HS-27A (cell line): ENCODE results near the gene ZFHX2.
"Not testable (repeated sequence)": the region's sequence is repeated elsewhere in the genome, so short reads cannot be mapped to it uniquely, and the experiment has no call there.

Experiments
- DNase-seq: peaks from one replicate; pipeline ENCODE4 v3.0.0-alpha.2; 2012; ENCODE audit warnings: low read depth, missing footprints

The ZFHX2 gene

DNA sequence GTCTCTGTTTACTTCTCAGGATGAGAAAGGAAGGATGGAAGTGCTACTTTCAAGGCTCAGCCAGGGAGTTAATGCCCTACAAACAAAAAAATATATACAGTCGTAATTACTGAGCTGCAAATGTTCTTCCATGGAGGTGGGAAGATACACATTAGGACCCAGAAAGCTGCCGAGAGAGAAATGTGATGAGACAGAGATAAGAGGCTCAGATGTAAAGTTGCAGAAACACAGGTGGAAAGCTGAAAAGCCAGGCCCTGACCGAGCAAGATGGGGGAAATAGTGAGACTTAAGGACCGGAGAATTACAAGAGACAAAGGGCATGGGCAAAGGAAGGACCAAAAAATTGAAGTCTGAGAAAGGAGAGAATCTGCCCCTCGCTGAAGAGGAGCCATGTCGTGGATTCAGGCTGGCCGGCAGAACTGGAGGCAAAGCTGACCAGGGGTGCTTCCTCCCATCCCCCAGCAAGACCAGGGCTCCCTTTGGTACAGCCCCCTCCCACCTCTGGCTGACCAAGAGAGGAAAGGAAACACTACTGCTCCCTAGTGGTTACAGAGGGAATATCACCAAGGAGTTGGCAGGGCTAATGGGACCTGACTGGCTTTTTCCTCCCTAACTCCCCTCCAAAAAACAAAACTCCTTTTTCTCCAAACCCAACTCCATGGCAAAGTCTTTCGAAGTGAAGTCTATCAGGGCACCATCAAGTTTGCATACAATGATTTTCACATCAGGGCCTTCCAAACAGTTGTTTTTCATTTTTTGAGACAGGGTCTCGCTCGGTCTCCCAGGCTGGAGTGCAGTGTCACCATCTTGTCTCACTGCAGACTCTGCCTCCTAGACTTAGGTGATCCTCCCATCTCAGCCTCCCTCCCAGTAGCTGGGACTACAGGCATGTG, 12.1 kb downstream of the ZFHX2 start:
- DNase-seq: no peak

DNA sequence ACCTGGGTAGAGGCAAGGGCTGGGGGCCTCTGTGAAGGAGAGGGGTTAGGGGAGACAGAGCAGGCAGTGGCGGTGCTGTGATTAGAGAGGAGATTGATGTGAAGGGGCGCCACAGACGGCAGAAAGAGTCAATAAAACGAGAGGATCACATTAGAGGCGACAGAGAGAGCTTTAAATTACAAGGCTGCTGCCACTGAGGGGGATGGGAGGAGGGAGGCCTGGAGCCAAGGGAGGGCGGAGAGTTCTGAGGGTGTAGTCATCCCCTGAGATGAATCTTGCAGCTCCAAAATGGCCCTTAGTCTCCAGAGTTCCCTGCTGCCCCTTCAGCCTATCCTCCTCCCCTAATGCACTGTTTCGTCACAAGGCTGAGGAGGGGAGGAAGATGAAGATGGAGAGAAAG, 12.8 kb downstream of the ZFHX2 start:
- no peak for DNase-seq

DNA sequence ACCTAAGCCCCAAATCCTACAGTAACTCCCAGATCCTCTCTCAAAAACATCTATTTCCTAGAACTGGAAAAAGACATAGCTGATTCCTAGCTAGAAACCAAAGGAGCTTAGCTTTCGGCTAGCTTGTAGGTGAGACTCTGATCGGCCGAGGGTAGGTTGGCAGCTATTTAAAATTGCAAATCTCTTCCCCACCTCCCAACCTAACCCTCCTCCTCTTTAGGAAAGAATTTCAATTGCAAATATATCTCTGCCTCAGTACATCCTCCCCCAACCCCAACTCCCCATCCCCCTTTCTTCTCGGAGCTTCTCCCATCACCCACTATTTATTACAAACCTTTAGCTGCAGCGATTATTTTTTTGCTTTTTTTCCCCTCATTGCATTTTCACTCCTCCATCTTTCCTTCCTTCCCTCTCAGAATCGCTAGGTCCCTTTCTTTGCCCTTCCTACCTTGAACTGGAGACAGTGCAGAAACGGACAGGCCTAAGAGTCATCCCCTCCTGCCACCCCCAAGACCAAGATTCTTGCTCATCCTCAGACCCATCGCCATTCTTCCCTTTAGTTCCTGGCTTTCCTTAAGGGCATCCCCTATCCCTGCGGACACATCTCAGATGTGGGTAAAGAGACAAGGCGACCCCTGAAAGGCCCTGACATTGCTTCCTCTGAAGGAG, 13.4 kb downstream of the ZFHX2 start:
- no peak for DNase-seq

DNA sequence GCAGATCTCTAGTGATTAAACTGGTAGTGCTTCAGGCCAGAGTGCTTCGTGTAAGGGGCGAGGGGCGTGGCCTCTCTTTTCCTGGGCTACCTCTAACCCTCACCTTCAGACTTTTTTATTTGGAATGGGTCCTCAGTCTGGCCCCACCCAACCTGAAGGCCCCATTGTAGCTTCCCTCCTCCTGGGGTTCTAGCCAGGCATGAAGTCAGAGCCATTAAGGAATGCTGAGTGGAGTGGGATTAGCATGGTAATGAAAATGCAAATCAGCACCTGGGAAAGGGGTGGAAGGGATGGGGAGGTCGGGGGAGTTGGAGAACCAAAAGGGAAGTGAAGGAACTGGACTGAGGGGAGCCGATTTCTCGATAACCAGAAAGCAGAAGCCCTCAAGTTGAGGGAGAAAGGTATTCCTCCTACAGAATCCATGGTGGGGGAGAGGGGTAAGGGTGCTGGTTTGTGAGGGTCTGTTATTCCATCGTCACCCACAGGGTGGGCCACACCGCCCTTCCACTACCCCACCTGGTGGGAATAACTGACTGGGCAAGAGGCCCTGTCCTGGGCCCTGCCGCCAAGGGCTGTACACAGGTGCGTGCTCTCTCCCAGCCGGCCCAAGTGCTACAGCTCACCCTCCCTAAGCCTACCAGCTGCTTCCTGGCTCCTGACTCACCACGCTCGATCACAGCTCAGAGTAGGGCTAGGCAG, 14.1 kb downstream of the ZFHX2 start:
- no peak for DNase-seq

DNA sequence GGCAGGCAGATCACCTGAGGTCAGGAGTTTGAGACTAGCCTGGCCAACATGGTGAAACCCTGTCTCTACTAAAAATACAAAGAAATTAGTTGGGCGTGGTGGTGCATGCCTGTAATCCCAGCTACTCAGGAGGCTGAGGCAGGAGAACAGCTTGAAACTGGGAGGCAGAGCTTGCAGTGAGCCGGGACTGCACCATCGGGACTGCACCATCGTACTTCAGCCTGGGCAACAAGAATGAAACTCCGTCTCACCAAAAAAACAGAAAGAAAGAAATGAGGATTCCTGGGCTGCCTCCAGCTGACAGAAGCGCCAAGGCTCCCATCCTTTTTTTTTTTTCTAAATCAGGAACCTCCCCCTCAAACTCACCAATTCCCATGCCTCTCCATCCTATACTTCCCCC, 14.7 kb downstream of the ZFHX2 start:
- not testable (repeated sequence) for DNase-seq

DNA sequence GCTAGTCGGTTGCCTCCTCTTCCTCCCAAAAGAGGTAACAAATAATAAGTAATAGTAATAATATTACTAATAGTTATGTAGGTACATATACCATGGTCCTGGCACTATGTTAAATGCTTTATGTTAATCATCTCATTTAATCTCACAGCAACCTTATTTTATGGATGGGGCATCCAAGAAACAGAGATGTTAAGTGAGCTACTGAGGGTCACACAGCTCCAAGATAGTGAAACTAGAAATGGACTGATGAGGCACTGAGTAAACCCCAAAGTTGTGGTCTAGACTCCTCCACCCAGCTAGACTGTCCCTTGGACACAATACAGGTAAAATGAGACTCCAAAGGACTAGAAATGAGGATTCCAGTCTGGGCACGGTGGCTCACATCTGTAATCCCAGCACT, 15.1 kb downstream of the ZFHX2 start:
- DNase-seq: no peak

DNA sequence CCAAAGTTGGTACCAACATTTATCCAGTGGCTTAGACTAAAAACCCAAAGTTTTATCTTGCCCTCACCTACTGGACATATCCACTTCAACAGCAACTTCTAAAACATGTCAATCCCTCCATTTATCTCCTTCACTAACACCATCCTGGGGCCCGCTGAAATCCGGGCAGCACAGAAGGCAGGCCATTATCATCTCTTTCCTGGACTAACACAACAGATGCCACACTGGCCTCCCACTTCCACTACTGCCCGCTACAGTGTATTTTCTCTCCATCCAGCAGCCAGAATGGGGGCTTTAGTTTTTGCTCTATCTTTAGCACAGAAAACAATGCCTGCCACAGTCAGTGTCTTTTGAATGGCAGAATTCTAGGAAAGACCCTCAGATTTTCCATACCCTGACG, 15.6 kb downstream of the ZFHX2 start:
- no peak for DNase-seq

DNA sequence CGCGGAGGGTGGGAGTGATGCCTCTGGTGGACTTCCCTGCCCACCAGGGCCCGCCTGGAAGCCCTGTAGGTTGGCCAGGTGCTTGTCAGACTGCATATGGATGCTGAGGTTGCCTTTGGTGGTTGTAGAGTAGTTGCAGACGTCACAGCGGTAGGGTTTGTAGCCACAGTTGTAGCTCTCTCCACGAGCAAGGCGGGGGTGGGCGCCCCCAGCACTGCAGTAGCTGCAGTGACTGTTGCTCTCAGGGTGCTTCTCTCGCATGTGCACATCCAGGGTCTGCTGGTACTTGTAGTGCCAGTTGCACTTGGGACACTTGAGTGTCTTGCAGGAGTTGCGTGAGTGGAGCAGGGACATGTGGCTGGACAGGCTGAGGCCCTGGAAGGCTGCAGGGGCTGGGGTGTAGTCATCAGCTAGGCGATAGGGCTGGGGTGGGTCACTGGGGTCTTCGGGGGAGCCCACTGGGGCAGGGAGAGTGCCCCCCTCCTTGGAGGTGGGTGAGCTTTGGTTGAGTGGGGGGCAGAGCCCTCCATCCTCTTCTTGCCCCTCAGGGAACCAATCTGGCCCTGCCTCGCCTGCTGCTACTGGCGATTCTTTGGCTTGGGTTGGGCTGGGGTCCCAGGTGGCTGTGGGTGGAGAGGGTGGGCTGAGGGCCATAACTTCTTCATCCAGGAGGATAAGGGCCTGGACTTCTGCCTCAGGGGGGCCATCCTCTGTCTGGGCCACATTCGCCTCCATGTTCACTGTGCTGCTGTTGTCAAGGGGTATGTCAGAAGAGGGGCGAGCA, 17.7 kb downstream of the ZFHX2 start:
- no peak for DNase-seq

DNA sequence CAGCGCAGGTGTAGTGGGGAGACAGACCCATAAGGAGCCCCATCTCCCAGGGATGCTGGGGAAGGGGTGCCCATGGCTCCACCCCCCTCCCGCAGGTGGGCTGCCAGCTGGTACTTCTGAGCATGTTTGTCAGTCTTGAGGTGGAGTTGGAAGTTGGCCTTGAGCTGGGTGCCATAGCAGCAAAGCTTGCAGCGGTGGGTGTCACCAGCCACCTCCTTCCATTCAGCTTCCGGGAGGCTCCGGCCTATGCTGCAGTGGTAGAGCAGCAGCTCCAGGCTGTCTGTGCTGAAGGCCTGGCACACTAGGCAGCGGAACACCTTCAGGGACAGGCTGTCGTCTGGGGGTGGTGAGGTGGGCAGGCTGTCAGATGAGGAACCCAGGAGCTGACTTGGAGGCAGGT, 18.9 kb downstream of the ZFHX2 start:
- no peak for DNase-seq

DNA sequence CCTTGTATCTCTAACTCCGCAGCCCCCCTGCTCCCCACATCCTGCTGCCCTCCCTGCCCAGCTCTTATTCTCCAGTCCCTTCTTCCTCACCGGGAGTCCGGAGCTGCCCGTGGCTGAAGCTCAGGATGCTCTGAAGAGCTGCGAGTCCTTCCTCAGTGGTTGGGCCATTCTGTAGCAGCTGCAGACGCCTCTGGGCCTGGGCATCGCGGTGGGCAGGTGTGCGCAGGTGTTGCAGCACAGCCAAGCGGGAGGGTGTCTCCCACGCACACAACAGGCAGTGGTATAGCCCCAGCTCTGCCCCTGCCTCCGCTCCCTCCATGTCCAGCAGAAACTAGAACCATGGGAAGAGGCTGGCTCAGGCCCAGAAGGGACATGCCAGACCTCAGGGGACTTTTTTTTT, 20.2 kb downstream of the ZFHX2 start:
- DNase-seq: no peak

DNA sequence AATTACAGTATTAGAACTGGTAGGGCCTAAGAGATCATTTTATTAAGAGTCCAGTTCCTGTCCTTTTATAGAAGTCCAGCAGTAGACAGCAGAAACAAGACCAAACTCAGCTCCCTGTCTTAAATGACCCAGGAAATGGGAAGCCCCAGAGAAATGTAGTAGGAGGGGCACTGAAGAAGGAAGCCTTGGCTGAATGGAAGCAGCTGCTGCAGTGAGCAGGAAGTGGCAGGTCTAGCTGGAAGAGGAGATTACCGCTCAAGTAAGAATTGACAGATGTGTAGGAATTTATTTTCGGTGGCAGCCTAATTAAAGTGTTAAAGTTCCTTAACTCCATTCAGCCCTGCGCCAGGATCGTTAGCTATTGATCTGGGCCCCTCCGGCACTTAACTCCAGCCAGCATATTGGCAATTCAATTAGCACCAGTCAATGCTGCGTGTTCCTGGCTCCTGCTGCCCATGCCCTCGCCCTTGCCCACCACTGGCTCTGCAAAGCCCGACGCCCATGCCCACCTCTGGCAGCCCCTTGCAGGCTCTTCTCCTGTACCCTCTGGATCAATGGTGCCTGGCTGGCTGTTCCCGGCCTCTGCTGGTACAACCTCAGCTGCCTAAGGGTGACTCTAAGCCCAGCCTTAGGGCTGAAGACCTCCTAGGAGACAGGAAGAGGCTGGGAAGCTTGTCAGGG, 21.1 kb downstream of the ZFHX2 start:
- no peak for DNase-seq

DNA sequence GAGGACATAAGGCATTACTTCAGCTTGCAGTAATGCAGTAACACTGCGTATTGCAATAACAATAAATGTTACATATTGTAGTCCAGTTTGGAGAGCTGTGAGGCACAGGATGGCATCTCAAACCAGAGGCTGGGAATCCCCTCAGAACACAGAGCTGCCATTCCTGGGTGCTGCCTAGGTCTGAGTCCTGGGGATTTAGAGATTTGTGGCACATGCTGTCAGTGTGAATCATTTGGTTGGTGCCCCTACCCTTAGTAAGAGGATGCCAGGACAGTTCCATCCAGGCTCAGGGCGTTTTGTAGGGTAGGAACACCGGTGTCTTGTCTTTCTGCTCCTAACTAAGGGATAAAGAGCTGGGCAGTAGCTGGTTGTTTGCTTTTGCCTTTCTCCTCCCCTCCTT, 22.5 kb downstream of the ZFHX2 start:
- DNase-seq: no peak

DNA sequence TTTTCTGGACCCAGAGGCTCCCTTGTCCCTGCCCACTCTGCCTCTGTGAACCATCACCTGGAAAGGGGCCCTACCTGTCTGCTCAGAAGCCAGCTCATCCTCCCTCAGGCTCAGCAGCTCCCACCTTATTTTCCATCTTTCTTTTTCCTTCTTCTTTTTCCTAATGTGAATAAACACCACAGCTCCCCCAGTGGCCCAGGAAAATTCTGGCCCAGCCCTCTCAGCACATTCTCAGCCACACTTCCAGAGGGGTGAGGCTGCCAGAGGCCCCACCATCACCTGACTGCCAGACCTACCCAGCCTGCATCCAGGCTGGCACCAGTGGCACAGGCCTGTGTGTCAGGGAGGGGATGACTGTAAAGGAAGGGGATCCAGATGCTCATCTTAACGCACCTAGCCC, 23.0 kb downstream of the ZFHX2 start:
- DNase-seq: no peak

DNA sequence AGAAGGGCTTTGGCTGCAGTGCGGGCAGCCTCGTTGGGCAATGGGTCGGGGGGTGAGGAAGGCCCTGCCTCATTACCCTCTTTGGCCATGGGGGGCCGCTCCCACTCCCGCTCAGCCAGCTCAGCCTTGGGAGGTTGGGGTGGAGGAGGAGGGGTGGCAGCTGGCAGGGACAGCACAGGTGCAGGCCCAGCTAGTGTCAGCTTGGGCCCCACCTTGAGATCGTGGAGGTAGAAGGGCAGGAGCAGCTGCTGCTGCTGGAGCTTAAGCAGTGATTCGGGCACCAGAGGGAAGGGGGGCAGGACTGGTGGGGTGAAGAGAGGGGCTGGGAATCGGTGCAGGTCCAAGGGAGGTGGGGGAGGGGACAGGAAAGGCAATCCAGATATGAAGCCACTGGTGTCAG, 26.0 kb downstream of the ZFHX2 start:
- DNase-seq: no peak

DNA sequence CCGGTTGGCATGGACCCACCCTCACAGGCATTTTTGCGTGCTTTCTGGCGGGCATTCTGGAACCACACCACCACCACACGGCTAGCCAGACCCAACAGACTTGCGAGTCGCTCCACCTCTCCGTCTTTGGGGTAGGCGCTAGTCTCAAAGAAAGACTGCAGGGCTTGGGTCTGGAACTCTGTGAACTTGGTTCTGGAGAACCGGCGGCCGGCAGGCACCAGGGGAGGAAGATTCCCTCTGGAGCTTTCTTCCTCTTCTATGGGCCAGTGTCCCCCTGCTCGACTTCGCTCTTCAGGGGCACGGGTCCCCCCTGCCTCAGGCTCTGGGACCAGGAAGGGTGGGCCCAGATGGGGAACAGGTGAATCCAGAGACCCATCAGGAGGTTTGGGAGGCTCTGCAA, 26.6 kb downstream of the ZFHX2 start:
- no peak for DNase-seq

DNA sequence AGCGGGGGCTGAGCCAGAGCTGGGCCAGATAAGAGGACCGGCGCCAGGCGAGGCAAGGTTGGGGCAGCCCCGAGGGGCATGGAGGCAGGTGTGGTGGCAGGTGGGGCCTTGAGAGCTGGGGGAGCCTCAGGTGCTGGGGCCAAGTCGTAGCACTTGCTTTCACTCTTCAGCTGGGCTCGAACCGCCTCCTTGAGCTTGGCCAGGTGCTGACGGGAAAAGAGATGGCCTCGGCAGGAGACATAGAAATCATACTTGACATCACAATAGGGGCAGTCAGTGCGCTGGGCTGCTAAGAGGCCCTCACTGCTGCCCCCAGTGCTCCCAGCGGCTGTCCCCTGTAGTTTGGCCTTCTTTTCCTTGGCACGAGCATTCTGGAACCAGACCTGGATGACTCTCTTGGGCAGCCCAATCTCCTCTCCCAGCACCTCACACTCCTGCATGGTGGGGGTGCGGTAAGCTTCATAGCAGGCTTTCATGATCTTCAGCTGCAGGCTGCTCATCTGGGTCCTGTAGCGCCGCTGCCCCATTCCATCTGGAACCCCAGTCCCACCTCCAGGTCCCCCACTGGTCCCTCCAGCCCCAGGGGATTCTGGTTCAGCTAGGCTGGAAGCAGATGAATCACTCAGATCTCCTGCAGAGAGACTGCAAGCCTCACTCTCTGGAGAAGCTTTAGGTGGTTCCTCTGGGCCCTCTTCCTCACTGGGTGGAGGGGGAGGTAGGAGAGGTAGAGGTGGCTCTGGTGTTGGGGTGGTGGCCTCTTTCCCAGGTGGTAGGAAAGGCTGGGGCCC, 28.1 kb downstream of the ZFHX2 start:
- no peak for DNase-seq

DNA sequence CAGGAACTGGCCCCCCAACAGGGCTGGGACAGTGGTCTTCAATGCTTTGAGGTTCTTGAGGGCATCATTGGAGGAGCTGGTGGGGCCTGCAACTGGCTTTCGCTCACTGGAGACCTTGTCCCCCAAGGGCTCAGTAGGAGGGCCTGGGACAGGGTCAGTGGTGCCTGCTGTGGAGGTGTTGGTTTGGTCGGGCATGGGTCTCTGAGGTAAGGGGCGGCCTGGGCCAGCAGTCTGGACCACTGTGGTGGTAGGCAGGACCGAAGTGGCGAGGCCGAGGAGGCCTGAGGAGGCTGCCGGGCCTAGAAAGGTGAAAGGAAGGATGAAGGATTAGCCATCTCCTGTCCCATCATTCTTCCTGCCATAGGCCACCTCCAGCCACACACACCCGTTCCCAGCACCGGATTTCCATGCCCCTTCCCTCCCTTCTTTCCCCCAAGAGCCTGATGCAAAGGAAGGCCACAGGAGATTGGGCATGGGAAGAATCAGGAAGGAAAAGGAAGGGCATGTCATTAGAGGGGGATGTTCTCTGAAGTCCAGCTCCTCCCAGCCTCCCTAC, 28.8 kb downstream of the ZFHX2 start:
- DNase-seq: no peak

DNA sequence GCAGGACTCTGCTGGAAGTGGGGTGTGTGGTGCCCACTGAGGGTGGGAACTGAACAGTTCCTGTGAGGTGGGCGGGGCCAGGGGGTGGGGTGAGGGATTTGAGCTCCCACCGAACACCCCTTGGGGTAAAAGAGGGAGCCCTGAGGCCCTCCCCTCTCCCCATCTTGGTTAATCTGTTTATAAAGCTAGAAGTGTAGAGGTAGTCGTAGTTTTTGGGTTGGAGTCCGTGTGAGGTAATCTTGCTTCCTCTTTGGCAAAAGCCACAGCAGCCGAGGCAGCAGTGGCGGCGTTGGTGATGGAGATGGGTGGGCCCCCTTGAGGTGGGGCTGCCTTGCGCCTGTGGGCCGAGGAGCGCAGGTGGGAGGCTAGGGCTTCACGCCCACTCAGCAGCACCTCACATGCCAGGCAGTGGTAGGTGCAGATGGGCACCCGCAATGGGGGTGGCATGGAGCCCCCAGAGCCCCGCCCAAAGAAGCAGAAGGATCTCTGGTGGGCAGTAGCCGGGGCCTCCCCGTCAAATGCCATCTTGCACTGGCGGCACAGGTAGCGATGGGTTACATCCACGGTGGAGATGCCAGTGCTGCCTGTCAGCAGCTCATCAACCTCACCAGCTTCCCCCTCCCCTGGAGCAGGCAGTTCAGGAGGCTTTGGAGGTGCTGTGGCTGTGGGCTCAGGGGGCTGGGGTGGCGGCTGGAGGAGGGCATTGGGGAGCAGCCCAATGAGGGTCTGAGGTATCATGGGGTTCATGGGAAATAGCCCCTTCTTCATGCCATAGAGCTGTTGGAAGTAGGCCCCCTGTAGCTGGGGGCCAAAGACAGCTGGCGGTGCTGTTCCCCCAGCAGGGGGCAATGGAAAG, 29.6 kb downstream of the ZFHX2 start:
- DNase-seq: no peak

DNA sequence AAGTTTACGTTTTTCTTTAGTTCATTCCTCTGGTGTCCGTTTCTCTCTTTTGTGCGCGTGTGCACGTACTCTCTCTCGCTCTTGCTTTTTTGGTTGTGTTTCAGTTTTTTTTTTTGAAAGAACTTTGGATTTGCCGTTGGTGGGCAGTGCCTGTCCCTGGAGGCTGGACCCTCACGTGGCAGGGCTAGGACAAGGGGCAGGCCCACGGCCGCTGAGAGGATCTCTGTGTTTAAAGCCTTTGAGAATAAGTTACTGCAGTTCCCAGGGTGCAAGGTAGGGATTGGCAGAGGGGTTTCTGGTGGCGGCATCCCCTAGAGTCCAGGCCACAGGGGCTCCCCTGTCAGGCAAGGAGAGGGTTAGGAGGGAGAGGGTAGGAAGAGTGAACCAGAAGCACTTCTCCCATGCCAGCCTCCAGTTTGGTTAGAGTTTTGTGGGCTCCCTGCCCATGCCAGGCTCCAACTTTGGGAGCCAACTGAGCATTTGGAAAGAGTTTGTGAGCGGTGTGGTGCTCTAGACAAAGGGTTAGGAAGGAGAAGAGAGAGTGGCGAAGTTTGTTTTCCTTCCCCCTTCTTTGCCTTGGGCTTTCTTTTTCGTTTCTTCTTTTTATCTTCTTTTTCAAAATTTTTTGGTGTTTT, 30.5 kb downstream of the ZFHX2 start:
- DNase-seq: no peak
